H4 (cell line): ENCODE data around the gene CD19. TPM values are rescaled to one million over a fixed set of nuclear protein-coding genes. Genes with fewer than 3 reads are reported as not detected.

Experiments used
- DNase-seq: peaks from one replicate; pipeline ENCODE4 v3.0.0-alpha.2; 2015; ENCODE audit warnings: low spot score
- total RNA-seq: library from RNA; depleted of rRNA; stranded (reverse); fragments of >200 nt; shearing (Covaris generic); gene quantifications from 2 replicates; pipeline ENCODE4 v1.2.3, GENCODE V29; 2014; rRNA removed

The CD19 gene
- total RNA-seq, 1 experiment from 2014 or later, result not detected

GRCh38 chr16:28980929-28981328 lies 49.2 kb downstream of the CD19 start:
- DNase-seq, result no peak

GRCh38 chr16:28981517-28981916 lies 49.7 kb downstream of the CD19 start:
- DNase-seq, result no peak

GRCh38 chr16:28982418-28982817 lies 50.6 kb downstream of the CD19 start:
- DNase-seq, result no peak

- DNase-seq, result no peak
These were observed 51.2 kb downstream of the CD19 start for GRCh38 chr16:28982949-28983348.

- DNase-seq, result no peak
These were observed 51.9 kb downstream of the CD19 start for GRCh38 chr16:28983644-28984043.

GRCh38 chr16:28984091-28984490 lies 52.3 kb downstream of the CD19 start:
- DNase-seq, result no peak

- DNase-seq, result no peak
These were observed 52.9 kb downstream of the CD19 start, which contains the start of gene LAT for GRCh38 chr16:28984619-28985135. LAT (plus strand) TSS chr16:28985052; CDS start chr16:28985418, 366 bp downstream.

GRCh38 chr16:28985211-28986041 lies 53.7 kb downstream of the CD19 start:
- DNase-seq, result no peak

- DNase-seq, result no peak
These were observed 54.3 kb downstream of the CD19 start for GRCh38 chr16:28986046-28986445.

GRCh38 chr16:28986492-28986891 lies 54.7 kb downstream of the CD19 start:
- no peak for DNase-seq

GRCh38 chr16:28987170-28987853 lies 55.5 kb downstream of the CD19 start:
- no peak for DNase-seq

Other genes starting within 250 kb of the CD19 start
- 71.4 and 82.5 TPM in 2 replicates for gene EIF3C, start 220.5 kb upstream of the CD19 start, total RNA-seq
- 0.46 and 1.7 TPM in 2 replicates for gene NPIPB9, start 180.2 kb upstream of the CD19 start, total RNA-seq
- 27.2 and 31.0 TPM in 2 replicates for gene ATXN2L, start 109.0 kb upstream of the CD19 start, total RNA-seq
- gene TUFM, start 85.6 kb upstream of the CD19 start, total RNA-seq, result 150 and 159 TPM in 2 replicates
- gene SH2B1, start 68.1 kb upstream of the CD19 start, total RNA-seq, result 4.6 and 7.5 TPM in 2 replicates
- gene ATP2A1, start 53.5 kb upstream of the CD19 start, total RNA-seq, result 0.04 TPM in 1 of 2 replicates, not detected in the other
- gene RABEP2, start 6.7 kb upstream of the CD19 start, total RNA-seq, result 13.7 and 31.9 TPM in 2 replicates
- 9.9 and 12.7 TPM in 2 replicates for gene NFATC2IP, start 19.0 kb downstream of the CD19 start, total RNA-seq
- 16.6 and 22.1 TPM in 2 replicates for gene SPNS1, start 42.8 kb downstream of the CD19 start, total RNA-seq
- gene LAT, start 53.1 kb downstream of the CD19 start, total RNA-seq, result 0.29 and 0.50 TPM in 2 replicates